Mesenchymal stem cell (in vitro differentiated cells and primary cell): Measurements from ENCODE around the gene RIC1.
"Not testable (repeated sequence)": the region's sequence is repeated elsewhere in the genome, so short reads cannot be mapped to it uniquely, and the experiment has no call there.

Source experiments
- DNase-seq: peaks from one replicate; pipeline ENCODE4 v3.0.0-alpha.2; 2013
- H2AFZ ChIP-seq: one replicate; pipeline ENCODE4 v1.6.1; 2013; ENCODE audit warnings: low read depth, mild to moderate bottlenecking, control low read depth, inconsistent platforms, low read length, moderate library complexity
- H2AK5ac ChIP-seq: 2 replicates; pipeline ENCODE4 v1.6.1; 2013; ENCODE audit warnings: low read length, moderate library complexity, mild to moderate bottlenecking, inconsistent platforms; ENCODE audit not compliant: severe bottlenecking
- H2BK120ac ChIP-seq: one replicate; pipeline ENCODE4 v1.6.1; 2013; ENCODE audit warnings: low read depth, mild to moderate bottlenecking, inconsistent platforms, low read length, moderate library complexity
- H2BK12ac ChIP-seq, 2 experiments: one replicate each; pipeline ENCODE4 v1.6.1; 2013; ENCODE audit warnings: inconsistent platforms in 2 of 2, low read length in 2 of 2, mild to moderate bottlenecking in 2 of 2, moderate library complexity in 2 of 2, control low read depth in 1 of 2
- H2BK15ac ChIP-seq: one replicate; pipeline ENCODE4 v1.6.1; 2013; ENCODE audit warnings: mild to moderate bottlenecking, low read depth, inconsistent platforms; ENCODE audit not compliant: poor library complexity, severe bottlenecking
- H2BK5ac ChIP-seq: 2 replicates; pipeline ENCODE4 v1.6.1; 2013; ENCODE audit warnings: low read depth, mild to moderate bottlenecking, low read length, control low read depth, inconsistent platforms; ENCODE audit not compliant: poor library complexity, severe bottlenecking
- H3K14ac ChIP-seq, 2 experiments: one replicate each; pipeline ENCODE4 v1.6.1; 2013; ENCODE audit warnings: inconsistent platforms in 2 of 2, low read length in 2 of 2, control low read depth in 1 of 2, mild to moderate bottlenecking in 1 of 2, moderate library complexity in 1 of 2
- H3K18ac ChIP-seq, 2 experiments: one replicate each; pipeline ENCODE4 v1.6.1; 2013; ENCODE audit warnings: inconsistent platforms in 2 of 2, low read length in 2 of 2, control low read depth in 1 of 2, low read depth in 1 of 2, mild to moderate bottlenecking in 1 of 2
- H3K23ac ChIP-seq, 2 experiments: one replicate each; pipeline ENCODE4 v1.6.1; 2013; ENCODE audit warnings: inconsistent platforms in 2 of 2, low read length in 2 of 2, mild to moderate bottlenecking in 2 of 2, moderate library complexity in 2 of 2, control low read depth in 1 of 2
- H3K27ac ChIP-seq: 2 replicates; pipeline ENCODE4 v1.5.1; 2013; ENCODE audit warnings: mild to moderate bottlenecking, moderate library complexity, low read length, control low read depth, inconsistent platforms; ENCODE audit not compliant: poor library complexity, severe bottlenecking
- H3K27me3 ChIP-seq, 2 experiments: 2 replicates each; pipeline versions ENCODE4 v1.6.1 to v1.7.0; 2013; ENCODE audit warnings: low read length in 2 of 2, mild to moderate bottlenecking in 2 of 2, moderate library complexity in 2 of 2, control low read depth in 1 of 2, inconsistent platforms in 1 of 2; ENCODE audit not compliant: control insufficient read depth in 1 of 2, insufficient read depth in 1 of 2
- H3K36me3 ChIP-seq, 2 experiments: 2 replicates each; pipeline versions ENCODE4 v1.6.1 to v1.7.0; 2013; ENCODE audit warnings: low read length in 2 of 2, control low read depth in 1 of 2, inconsistent platforms in 1 of 2, low read depth in 1 of 2, mild to moderate bottlenecking in 1 of 2; ENCODE audit not compliant: insufficient read depth in 2 of 2, control insufficient read depth in 1 of 2
- H3K4ac ChIP-seq, 2 experiments: one replicate each; pipeline ENCODE4 v1.6.1; 2013; ENCODE audit warnings: inconsistent platforms in 2 of 2, low read length in 2 of 2, mild to moderate bottlenecking in 2 of 2, moderate library complexity in 2 of 2, control low read depth in 1 of 2, low read depth in 1 of 2
- H3K4me1 ChIP-seq: 2 replicates; pipeline ENCODE4 v1.6.1; 2013; ENCODE audit warnings: low read depth, low read length, control low read depth; ENCODE audit not compliant: control insufficient read depth, insufficient read depth
- H3K4me2 ChIP-seq: 2 replicates; pipeline ENCODE4 v1.6.1; 2013; ENCODE audit warnings: low read length, mild to moderate bottlenecking, inconsistent platforms; ENCODE audit not compliant: poor library complexity, severe bottlenecking
- H3K4me3 ChIP-seq, 2 experiments: 2 replicates each; pipeline versions ENCODE4 v1.5.1 to v1.7.0; 2013; ENCODE audit warnings: low read length in 2 of 2, mild to moderate bottlenecking in 2 of 2, control low read depth in 1 of 2, low read depth in 1 of 2; ENCODE audit not compliant: insufficient read depth in 1 of 2
- H3K79me1 ChIP-seq: replicated peaks from 2 replicates; pipeline ENCODE4 v1.6.1; 2013; ENCODE audit warnings: mild to moderate bottlenecking, control low read depth, low read length, inconsistent platforms; ENCODE audit not compliant: poor library complexity, severe bottlenecking
- H3K9ac ChIP-seq: 2 replicates; pipeline ENCODE4 v1.7.0; 2013; ENCODE audit warnings: mild to moderate bottlenecking, low read length, moderate library complexity
- H3K9me3 ChIP-seq: 2 replicates; pipeline ENCODE4 v1.7.0; 2013; ENCODE audit warnings: mild to moderate bottlenecking, low read length; ENCODE audit not compliant: control insufficient read depth
- H4K8ac ChIP-seq: one replicate; pipeline ENCODE4 v1.6.1; 2013; ENCODE audit warnings: inconsistent platforms, mild to moderate bottlenecking, low read length, moderate library complexity
- H4K91ac ChIP-seq: one replicate; pipeline ENCODE4 v1.6.1; 2013; ENCODE audit warnings: mild to moderate bottlenecking, low read length, inconsistent platforms
- WGBS: methylation state at CpG from one replicate; pipeline ENCODE4 v1.1.7; 2013; ENCODE audit warnings: mixed read lengths; 5-methylcytosine and 5-hydroxymethylcytosine counted together

RIC1 gene

GRCh38 chr9:5773324-5773999 lies 144.6 kb downstream of the RIC1 start:
- Histone ChIP-seq H3K4ac (no peak overlapping the region), H3K36me3 (peaks cover 12 to 94% of the 10 kb centered on the region in 2 experiments), H2AFZ (no peak overlapping the region), H3K9ac (no peak overlapping the region), H3K79me1 (peaks cover 13% of the 10 kb centered on the region), H3K18ac (no peak overlapping the region), H2AK5ac (no peak overlapping the region), H2BK5ac (no peak overlapping the region), H2BK15ac (no peak overlapping the region), H3K4me1 (no peaks in the 10 kb centered on the region), H3K9me3 (peaks cover 15% of the 10 kb centered on the region), H4K8ac (no peak overlapping the region), H3K23ac (no peak overlapping the region), H3K27ac (no peak overlapping the region), H3K4me2 (no peak overlapping the region), H2BK120ac (no peak overlapping the region), H2BK12ac (no peak overlapping the region), H3K14ac (no peak overlapping the region), H3K27me3 (no peaks in the 10 kb centered on the region), H3K4me3 (no peak overlapping the region), H4K91ac (no peak overlapping the region)
- no peak for DNase-seq
- WGBS: 93% methylated on average over 3 of the region's 3 CpGs

GRCh38 chr9:5778805-5779204 lies 149.9 kb downstream of the RIC1 start:
- H3K23ac ChIP-seq: no peak overlapping the region
- H3K4ac ChIP-seq: no peak overlapping the region
- no peak overlapping the region for H3K18ac ChIP-seq
- no peak overlapping the region for H2AK5ac ChIP-seq
- no peak overlapping the region for H2BK120ac ChIP-seq
- H3K27me3 ChIP-seq: no peaks in the 10 kb centered on the region
- 100% methylated on average over 1 of the region's 1 CpG for WGBS
- peaks cover 21 to 71% of the 10 kb centered on the region in 2 experiments for H3K36me3 ChIP-seq
- no peak overlapping the region for H4K91ac ChIP-seq
- no peak overlapping the region for H3K9ac ChIP-seq
- peaks cover 20% of the 10 kb centered on the region for H3K79me1 ChIP-seq
- H3K4me3 ChIP-seq: peak overlapping the region in 1 of 2 experiments; percentile 41
- no peak for DNase-seq
- no peak overlapping the region for H2BK5ac ChIP-seq
- H2BK12ac ChIP-seq: no peak overlapping the region
- H3K4me2 ChIP-seq: no peak overlapping the region
- no peak overlapping the region for H2AFZ ChIP-seq
- H3K27ac ChIP-seq: no peak overlapping the region
- H3K14ac ChIP-seq: no peak overlapping the region
- no peak overlapping the region for H4K8ac ChIP-seq
- no peak overlapping the region for H2BK15ac ChIP-seq
- peaks cover 33% of the 10 kb centered on the region for H3K9me3 ChIP-seq
- no peaks in the 10 kb centered on the region for H3K4me1 ChIP-seq

DNA sequence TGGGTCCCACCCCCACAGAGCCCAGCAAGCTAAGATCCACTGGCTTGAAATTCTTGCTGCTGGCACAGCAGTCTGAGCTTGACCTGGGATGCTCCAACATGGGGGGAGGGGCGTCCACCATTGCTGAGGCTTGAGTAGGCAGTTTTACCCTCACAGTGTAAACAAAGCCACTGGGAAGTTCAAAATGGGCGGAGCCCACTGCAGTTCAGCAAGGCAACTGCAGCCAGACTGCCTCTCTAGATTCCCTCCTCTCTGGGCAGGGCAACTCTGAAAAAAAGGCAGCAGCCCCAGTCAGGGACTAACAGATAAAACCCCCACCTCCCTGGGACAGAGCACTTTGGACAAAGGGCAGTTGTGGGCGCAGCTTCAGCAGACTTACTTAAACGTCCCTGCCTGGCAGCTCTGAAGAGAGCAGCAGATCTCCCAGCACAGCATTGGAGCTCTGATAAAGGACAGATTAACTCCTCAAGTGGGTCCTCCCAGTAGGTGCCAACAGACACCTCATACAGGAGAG lies 150.9 kb downstream of the RIC1 start:
- H2AFZ ChIP-seq, H4K8ac ChIP-seq, H3K23ac ChIP-seq, H2BK15ac ChIP-seq, H3K4me3 ChIP-seq, H3K4me2 ChIP-seq, H3K9ac ChIP-seq, H2BK120ac ChIP-seq, H4K91ac ChIP-seq, H3K27ac ChIP-seq, H3K18ac ChIP-seq, H2BK12ac ChIP-seq, H2BK5ac ChIP-seq, H3K4me1 ChIP-seq, H3K4ac ChIP-seq, H3K27me3 ChIP-seq, H2AK5ac ChIP-seq, H3K14ac ChIP-seq: not testable (repeated sequence)
- DNase-seq: peak; percentile 12
- Histone ChIP-seq H3K9me3 (peaks cover 33% of the 10 kb centered on the region), H3K36me3 (peaks cover 18 to 62% of the 10 kb centered on the region in 2 experiments), H3K79me1 (peaks cover 14% of the 10 kb centered on the region)
- WGBS: 84% methylated on average over 4 of the region's 4 CpGs

DNA sequence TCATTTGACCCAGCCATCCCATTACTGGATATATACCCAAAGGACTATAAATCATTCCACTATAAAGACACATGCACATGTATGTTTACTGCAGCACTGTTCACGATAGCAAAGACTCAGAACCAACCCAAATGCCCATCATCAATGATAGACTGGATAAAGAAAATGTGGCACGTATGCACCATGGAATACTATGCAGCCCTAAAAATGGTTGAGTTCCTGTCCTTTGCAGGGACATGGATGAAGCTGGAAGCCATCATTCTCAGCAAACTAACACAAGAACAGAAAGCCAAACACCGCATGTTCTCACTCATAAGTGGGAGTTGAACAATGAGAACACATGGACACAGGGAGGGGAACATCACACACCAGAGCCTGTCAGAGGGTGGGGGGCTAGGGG lies 154.5 kb downstream of the RIC1 start:
- not testable (repeated sequence) for H3K23ac ChIP-seq, H3K27ac ChIP-seq, H3K4me1 ChIP-seq, H4K8ac ChIP-seq, H4K91ac ChIP-seq, H3K27me3 ChIP-seq, H3K4me3 ChIP-seq, DNase-seq, H3K4me2 ChIP-seq, H2BK15ac ChIP-seq, H3K4ac ChIP-seq, H3K9ac ChIP-seq, H3K14ac ChIP-seq, H2BK120ac ChIP-seq, H2AFZ ChIP-seq, H2AK5ac ChIP-seq, H2BK12ac ChIP-seq, H3K18ac ChIP-seq, H2BK5ac ChIP-seq
- peaks cover 20% of the 10 kb centered on the region for H3K79me1 ChIP-seq
- peaks cover 19% of the 10 kb centered on the region for H3K9me3 ChIP-seq
- H3K36me3 ChIP-seq: peaks cover 24 to 56% of the 10 kb centered on the region in 2 experiments
- 100% methylated on average over 2 of the region's 3 CpGs for WGBS
